ENCODE data around the gene CACFD1.
"Not testable (repeated sequence)": the region's sequence is repeated elsewhere in the genome, so short reads cannot be mapped to it uniquely, and the experiment has no call there.

The CACFD1 gene

GRCh38 chr9:133440874-133441273 lies 18.9 kb upstream of the CACFD1 start:
- Histone ChIP-seq H3K27me3 (ENCODE audit: control insufficient read depth, insufficient read depth, low read length) (no peaks in the 10 kb centered on the region), H3K9me3 (ENCODE audit: control insufficient read depth, insufficient read depth, low read length) (no peaks in the 10 kb centered on the region), H3K36me3 (ENCODE audit: control insufficient read depth, insufficient read depth, low read length) (no peaks in the 10 kb centered on the region), H3K4me1 (ENCODE audit: control insufficient read depth, insufficient read depth, low read length) (no peaks in the 10 kb centered on the region), H3K27ac (ENCODE audit: low read length) (no peak overlapping the region), H3K4me3 (ENCODE audit: low read length) (no peak overlapping the region)
- DNase-seq (ENCODE audit: low read depth, low spot score): no peak
- no CpG with 5 or more reads among the region's 12 CpGs for WGBS (ENCODE audit: insufficient coverage, insufficient read length)

- H3K4me3 ChIP-seq (ENCODE audit: low read length): no peak overlapping the region
- H3K27me3 ChIP-seq (ENCODE audit: control insufficient read depth, insufficient read depth, low read length): no peaks in the 10 kb centered on the region
- DNase-seq (ENCODE audit: low read depth, low spot score): no peak
- no peaks in the 10 kb centered on the region for H3K9me3 ChIP-seq (ENCODE audit: control insufficient read depth, insufficient read depth, low read length)
- no CpG with 5 or more reads among the region's 5 CpGs for WGBS (ENCODE audit: insufficient coverage, insufficient read length)
- H3K4me1 ChIP-seq (ENCODE audit: control insufficient read depth, insufficient read depth, low read length): no peaks in the 10 kb centered on the region
- H3K27ac ChIP-seq (ENCODE audit: low read length): no peak overlapping the region
- no peaks in the 10 kb centered on the region for H3K36me3 ChIP-seq (ENCODE audit: control insufficient read depth, insufficient read depth, low read length)
These were observed 18.2 kb upstream of the CACFD1 start for GRCh38 chr9:133441571-133441970.

GRCh38 chr9:133443248-133443647 lies 16.5 kb upstream of the CACFD1 start:
- Histone ChIP-seq H3K9me3 (ENCODE audit: control insufficient read depth, insufficient read depth, low read length) (no peaks in the 10 kb centered on the region), H3K27ac (ENCODE audit: low read length) (no peak overlapping the region), H3K36me3 (ENCODE audit: control insufficient read depth, insufficient read depth, low read length) (no peaks in the 10 kb centered on the region), H3K4me1 (ENCODE audit: control insufficient read depth, insufficient read depth, low read length) (no peaks in the 10 kb centered on the region), H3K27me3 (ENCODE audit: control insufficient read depth, insufficient read depth, low read length) (no peaks in the 10 kb centered on the region), H3K4me3 (ENCODE audit: low read length) (no peak overlapping the region)
- WGBS (ENCODE audit: insufficient coverage, insufficient read length): no CpG with 5 or more reads among the region's 15 CpGs
- DNase-seq (ENCODE audit: low read depth, low spot score): no peak

- no peaks in the 10 kb centered on the region for H3K9me3 ChIP-seq (ENCODE audit: control insufficient read depth, insufficient read depth, low read length)
- no peak overlapping the region for H3K27ac ChIP-seq (ENCODE audit: low read length)
- no CpG with 5 or more reads among the region's 8 CpGs for WGBS (ENCODE audit: insufficient coverage, insufficient read length)
- H3K27me3 ChIP-seq (ENCODE audit: control insufficient read depth, insufficient read depth, low read length): no peaks in the 10 kb centered on the region
- H3K36me3 ChIP-seq (ENCODE audit: control insufficient read depth, insufficient read depth, low read length): no peaks in the 10 kb centered on the region
- no peak overlapping the region for H3K4me3 ChIP-seq (ENCODE audit: low read length)
- H3K4me1 ChIP-seq (ENCODE audit: control insufficient read depth, insufficient read depth, low read length): no peaks in the 10 kb centered on the region
- no peak for DNase-seq (ENCODE audit: low read depth, low spot score)
These were observed 15.8 kb upstream of the CACFD1 start for GRCh38 chr9:133443982-133444381.

GRCh38 chr9:133445293-133445969 lies 14.3 kb upstream of the CACFD1 start:
- Histone ChIP-seq H3K27ac (ENCODE audit: low read length) (no peak overlapping the region), H3K4me1 (ENCODE audit: control insufficient read depth, insufficient read depth, low read length) (no peaks in the 10 kb centered on the region), H3K4me3 (ENCODE audit: low read length) (no peak overlapping the region), H3K36me3 (ENCODE audit: control insufficient read depth, insufficient read depth, low read length) (no peaks in the 10 kb centered on the region), H3K27me3 (ENCODE audit: control insufficient read depth, insufficient read depth, low read length) (no peaks in the 10 kb centered on the region), H3K9me3 (ENCODE audit: control insufficient read depth, insufficient read depth, low read length) (no peaks in the 10 kb centered on the region)
- no peak for DNase-seq (ENCODE audit: low read depth, low spot score)
- WGBS (ENCODE audit: insufficient coverage, insufficient read length): no CpG with 5 or more reads among the region's 23 CpGs

- Histone ChIP-seq H3K4me1 (ENCODE audit: control insufficient read depth, insufficient read depth, low read length) (no peaks in the 10 kb centered on the region), H3K4me3 (ENCODE audit: low read length) (no peak overlapping the region), H3K36me3 (ENCODE audit: control insufficient read depth, insufficient read depth, low read length) (no peaks in the 10 kb centered on the region), H3K9me3 (ENCODE audit: control insufficient read depth, insufficient read depth, low read length) (no peaks in the 10 kb centered on the region), H3K27me3 (ENCODE audit: control insufficient read depth, insufficient read depth, low read length) (no peaks in the 10 kb centered on the region), H3K27ac (ENCODE audit: low read length) (no peak overlapping the region)
- no peak for DNase-seq (ENCODE audit: low read depth, low spot score)
- WGBS (ENCODE audit: insufficient coverage, insufficient read length): no CpG with 5 or more reads among the region's 13 CpGs
These were observed 11.2 kb upstream of the CACFD1 start for GRCh38 chr9:133448487-133448972.

GRCh38 chr9:133449760-133450159 lies 10.0 kb upstream of the CACFD1 start:
- Histone ChIP-seq H3K4me3 (ENCODE audit: low read length) (no peak overlapping the region), H3K36me3 (ENCODE audit: control insufficient read depth, insufficient read depth, low read length) (no peaks in the 10 kb centered on the region), H3K9me3 (ENCODE audit: control insufficient read depth, insufficient read depth, low read length) (no peaks in the 10 kb centered on the region), H3K27ac (ENCODE audit: low read length) (no peak overlapping the region), H3K4me1 (ENCODE audit: control insufficient read depth, insufficient read depth, low read length) (no peaks in the 10 kb centered on the region), H3K27me3 (ENCODE audit: control insufficient read depth, insufficient read depth, low read length) (no peaks in the 10 kb centered on the region)
- WGBS (ENCODE audit: insufficient coverage, insufficient read length): no CpG with 5 or more reads among the region's 12 CpGs
- DNase-seq (ENCODE audit: low read depth, low spot score): no peak

GRCh38 chr9:133451865-133452264 lies 7.9 kb upstream of the CACFD1 start:
- H3K4me1 ChIP-seq (ENCODE audit: control insufficient read depth, insufficient read depth, low read length); H3K9me3 ChIP-seq (ENCODE audit: control insufficient read depth, insufficient read depth, low read length); H3K27ac ChIP-seq (ENCODE audit: low read length); H3K27me3 ChIP-seq (ENCODE audit: control insufficient read depth, insufficient read depth, low read length); H3K4me3 ChIP-seq (ENCODE audit: low read length); H3K36me3 ChIP-seq (ENCODE audit: control insufficient read depth, insufficient read depth, low read length); DNase-seq (ENCODE audit: low read depth, low spot score): not testable (repeated sequence)
- WGBS (ENCODE audit: insufficient coverage, insufficient read length): no CpG with 5 or more reads among the region's 5 CpGs

- Histone ChIP-seq H3K36me3 (ENCODE audit: control insufficient read depth, insufficient read depth, low read length) (no peaks in the 10 kb centered on the region; the same call in 1 of the 2 replicates), H3K4me3 (ENCODE audit: low read length) (no peak overlapping the region), H3K27me3 (ENCODE audit: control insufficient read depth, insufficient read depth, low read length) (no peaks in the 10 kb centered on the region), H3K4me1 (ENCODE audit: control insufficient read depth, insufficient read depth, low read length) (no peaks in the 10 kb centered on the region), H3K9me3 (ENCODE audit: control insufficient read depth, insufficient read depth, low read length) (no peaks in the 10 kb centered on the region), H3K27ac (ENCODE audit: low read length) (no peak overlapping the region)
- no peak for DNase-seq (ENCODE audit: low read depth, low spot score)
- no CpG with 5 or more reads among the region's 7 CpGs for WGBS (ENCODE audit: insufficient coverage, insufficient read length)
These were observed 7.2 kb upstream of the CACFD1 start for GRCh38 chr9:133452562-133452961.

GRCh38 chr9:133453651-133454050 lies 6.1 kb upstream of the CACFD1 start:
- DNase-seq (ENCODE audit: low read depth, low spot score): no peak
- Histone ChIP-seq H3K36me3 (ENCODE audit: control insufficient read depth, insufficient read depth, low read length) (no peaks in the 10 kb centered on the region; the same call in 1 of the 2 replicates), H3K27me3 (ENCODE audit: control insufficient read depth, insufficient read depth, low read length) (no peaks in the 10 kb centered on the region), H3K4me1 (ENCODE audit: control insufficient read depth, insufficient read depth, low read length) (no peaks in the 10 kb centered on the region), H3K27ac (ENCODE audit: low read length) (no peak overlapping the region), H3K9me3 (ENCODE audit: control insufficient read depth, insufficient read depth, low read length) (no peaks in the 10 kb centered on the region), H3K4me3 (ENCODE audit: low read length) (no peak overlapping the region)
- WGBS (ENCODE audit: insufficient coverage, insufficient read length): no CpG with 5 or more reads among the region's 11 CpGs

- DNase-seq (ENCODE audit: low read depth, low spot score): no peak
- H3K4me3 ChIP-seq (ENCODE audit: low read length): no peak overlapping the region
- no peaks in the 10 kb centered on the region; the same call in 1 of the 2 replicates for H3K36me3 ChIP-seq (ENCODE audit: control insufficient read depth, insufficient read depth, low read length)
- no peaks in the 10 kb centered on the region for H3K9me3 ChIP-seq (ENCODE audit: control insufficient read depth, insufficient read depth, low read length)
- peaks cover 1% of the 10 kb centered on the region; the same call in 1 of the 2 replicates for H3K4me1 ChIP-seq (ENCODE audit: control insufficient read depth, insufficient read depth, low read length)
- no CpG with 5 or more reads among the region's 19 CpGs for WGBS (ENCODE audit: insufficient coverage, insufficient read length)
- H3K27me3 ChIP-seq (ENCODE audit: control insufficient read depth, insufficient read depth, low read length): no peaks in the 10 kb centered on the region
- no peak overlapping the region for H3K27ac ChIP-seq (ENCODE audit: low read length)
These were observed 5.5 kb upstream of the CACFD1 start for GRCh38 chr9:133454325-133454724.
